ENCODE measurements around the gene RARRES2. TPM values are rescaled to one million over a fixed set of nuclear protein-coding genes. Genes with fewer than 3 reads are reported as not detected.
"Not testable (repeated sequence)": the region's sequence is repeated elsewhere in the genome, so short reads cannot be mapped to it uniquely, and the experiment has no call there.

The RARRES2 gene
- polyA plus RNA-seq = 10 to 100 TPM; 22.6 to 39.3 TPM

DNA sequence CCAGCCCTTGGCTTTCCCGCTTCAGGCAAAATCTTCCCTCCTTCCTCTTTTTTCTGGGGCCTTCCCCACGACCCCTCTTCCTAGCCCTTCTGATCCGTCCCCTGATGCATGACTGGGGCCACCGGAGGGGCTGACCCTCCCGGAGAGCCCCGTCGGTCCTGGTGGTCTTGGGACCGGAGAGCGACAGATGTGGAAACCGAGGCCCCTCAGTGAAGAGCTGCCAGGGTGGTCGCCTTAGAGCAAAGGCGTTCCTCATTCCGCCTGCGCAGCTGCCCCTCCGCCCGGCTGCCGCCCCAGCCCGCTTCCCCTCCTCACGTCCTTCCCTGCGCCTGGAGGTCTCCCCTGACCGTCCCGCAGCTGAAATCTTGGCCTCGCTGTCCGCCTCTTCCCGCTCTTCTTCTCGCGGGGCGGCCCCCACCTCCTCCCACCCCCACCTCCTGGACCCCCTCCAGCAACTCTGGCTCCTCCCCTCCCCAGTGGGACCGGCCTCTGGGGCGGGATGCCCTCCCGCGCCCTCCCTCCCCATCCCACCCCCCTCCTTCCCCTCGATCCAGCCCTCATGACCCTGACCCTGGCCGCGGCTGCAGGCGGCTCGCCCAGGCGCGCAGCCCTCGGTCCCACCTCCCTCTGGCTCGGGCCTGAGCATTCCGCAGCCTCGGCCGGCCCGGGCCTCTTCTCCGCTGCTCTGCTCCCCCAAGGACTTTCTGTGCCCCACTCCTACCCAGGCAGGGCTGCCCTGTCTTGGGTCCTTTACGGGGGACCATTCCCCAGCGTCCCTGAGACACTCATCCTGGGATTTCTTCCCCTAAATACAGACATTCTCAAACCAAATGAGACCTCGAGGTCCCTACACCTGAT, at the start of gene RARRES2:
Gene RARRES2 (minus strand): TSS at position 367 of the 858 bp plus-strand sequence. CDS start 1,020 bp downstream, outside the sequence.
- peaks cover 0 to 4% of the 10 kb centered on the region in 2 donors for H3K9me3 ChIP-seq (ENCODE audit: control insufficient read depth in 2 of 2, insufficient read depth in 1 of 2, low read depth in 1 of 2, low read length in 1 of 2)
- 14 to 22% methylated on average over 36 to 49 of the region's 49 CpGs for whole genome bisulfite sequencing, 2 donors
- peak within 1 kb of the TSS; percentile 37 to 71 for H3K27ac ChIP-seq (ENCODE audit: low read depth in 2 of 2, low read length in 1 of 2)
- H3K4me1 ChIP-seq (ENCODE audit: control insufficient read depth in 2 of 2, insufficient read depth in 2 of 2, low read length in 1 of 2) = peaks cover 3 to 22% of the 10 kb centered on the region in 2 donors
- H3K4me3 ChIP-seq (ENCODE audit: low read depth in 1 of 2, low read length in 2 of 2) = peak within 1 kb of the TSS; percentile 32 to 34
- H3K36me3 ChIP-seq (ENCODE audit: control insufficient read depth in 2 of 2, insufficient read depth in 2 of 2, low read length in 1 of 2) = peaks cover 0 to 9% of the 10 kb centered on the region in 2 donors
- H3K27me3 ChIP-seq (ENCODE audit: control insufficient read depth in 1 of 2, insufficient read depth in 2 of 2, low read length in 2 of 2) = peaks cover 0 to 8% of the 10 kb centered on the region in 2 donors

- 89 to 91% methylated on average over 7 of the region's 7 CpGs for WGBS, 2 donors
- Histone ChIP-seq H3K4me3 (ENCODE audit: low read depth in 1 of 2, low read length in 2 of 2) (no peak overlapping the region), H3K27ac (ENCODE audit: low read depth in 2 of 2, low read length in 1 of 2) (no peak overlapping the region), H3K36me3 (ENCODE audit: control insufficient read depth in 2 of 2, insufficient read depth in 2 of 2, low read length in 1 of 2) (no peaks in the 10 kb centered on the region), H3K27me3 (ENCODE audit: control insufficient read depth in 1 of 2, insufficient read depth in 2 of 2, low read length in 2 of 2) (no peaks in the 10 kb centered on the region), H3K4me1 (ENCODE audit: control insufficient read depth in 2 of 2, insufficient read depth in 2 of 2, low read length in 1 of 2) (no peaks in the 10 kb centered on the region), H3K9me3 (ENCODE audit: control insufficient read depth in 2 of 2, insufficient read depth in 1 of 2, low read depth in 1 of 2, low read length in 1 of 2) (no peaks in the 10 kb centered on the region)
Observed at GRCh38 chr7:150390205-150390604, 48.8 kb upstream of the RARRES2 start.

- Histone ChIP-seq H3K36me3 (ENCODE audit: control insufficient read depth in 2 of 2, insufficient read depth in 2 of 2, low read length in 1 of 2) (no peaks in the 10 kb centered on the region), H3K27me3 (ENCODE audit: control insufficient read depth in 1 of 2, insufficient read depth in 2 of 2, low read length in 2 of 2) (no peaks in the 10 kb centered on the region), H3K27ac (ENCODE audit: low read depth in 2 of 2, low read length in 1 of 2) (no peak overlapping the region), H3K4me1 (ENCODE audit: control insufficient read depth in 2 of 2, insufficient read depth in 2 of 2, low read length in 1 of 2) (no peaks in the 10 kb centered on the region), H3K9me3 (ENCODE audit: control insufficient read depth in 2 of 2, insufficient read depth in 1 of 2, low read depth in 1 of 2, low read length in 1 of 2) (no peaks in the 10 kb centered on the region), H3K4me3 (ENCODE audit: low read depth in 1 of 2, low read length in 2 of 2) (no peak overlapping the region)
- 75 to 81% methylated on average over 5 of the region's 5 CpGs for WGBS, 2 donors
Observed at GRCh38 chr7:150389532-150389816, 48.0 kb upstream of the RARRES2 start.

- peak overlapping the region in 1 of 2 donors; percentile 8 for H3K27ac ChIP-seq (ENCODE audit: low read depth in 2 of 2, low read length in 1 of 2)
- 63 to 65% methylated on average over 20 of the region's 20 CpGs for WGBS, 2 donors
- no peak overlapping the region for H3K4me3 ChIP-seq (ENCODE audit: low read depth in 1 of 2, low read length in 2 of 2)
- H3K27me3 ChIP-seq (ENCODE audit: control insufficient read depth in 1 of 2, insufficient read depth in 2 of 2, low read length in 2 of 2) = no peaks in the 10 kb centered on the region
- H3K36me3 ChIP-seq (ENCODE audit: control insufficient read depth in 2 of 2, insufficient read depth in 2 of 2, low read length in 1 of 2) = no peaks in the 10 kb centered on the region
- H3K9me3 ChIP-seq (ENCODE audit: control insufficient read depth in 2 of 2, insufficient read depth in 1 of 2, low read depth in 1 of 2, low read length in 1 of 2) = no peaks in the 10 kb centered on the region
- no peaks in the 10 kb centered on the region for H3K4me1 ChIP-seq (ENCODE audit: control insufficient read depth in 2 of 2, insufficient read depth in 2 of 2, low read length in 1 of 2)
Observed at GRCh38 chr7:150388709-150389531, 47.5 kb upstream of the RARRES2 start.

GRCh38 chr7:150388306-150388705, 46.9 kb upstream of the RARRES2 start:
- WGBS, 2 donors = 85 to 92% methylated on average over 7 of the region's 7 CpGs
- H3K4me1 ChIP-seq (ENCODE audit: control insufficient read depth in 2 of 2, insufficient read depth in 2 of 2, low read length in 1 of 2) = peaks cover 0 to 2% of the 10 kb centered on the region in 2 donors
- H3K36me3 ChIP-seq (ENCODE audit: control insufficient read depth in 2 of 2, insufficient read depth in 2 of 2, low read length in 1 of 2) = no peaks in the 10 kb centered on the region
- no peak overlapping the region for H3K4me3 ChIP-seq (ENCODE audit: low read depth in 1 of 2, low read length in 2 of 2)
- H3K27me3 ChIP-seq (ENCODE audit: control insufficient read depth in 1 of 2, insufficient read depth in 2 of 2, low read length in 2 of 2) = no peaks in the 10 kb centered on the region
- peak overlapping the region in 1 of 2 donors; percentile 8 for H3K27ac ChIP-seq (ENCODE audit: low read depth in 2 of 2, low read length in 1 of 2)
- no peaks in the 10 kb centered on the region for H3K9me3 ChIP-seq (ENCODE audit: control insufficient read depth in 2 of 2, insufficient read depth in 1 of 2, low read depth in 1 of 2, low read length in 1 of 2)

DNA sequence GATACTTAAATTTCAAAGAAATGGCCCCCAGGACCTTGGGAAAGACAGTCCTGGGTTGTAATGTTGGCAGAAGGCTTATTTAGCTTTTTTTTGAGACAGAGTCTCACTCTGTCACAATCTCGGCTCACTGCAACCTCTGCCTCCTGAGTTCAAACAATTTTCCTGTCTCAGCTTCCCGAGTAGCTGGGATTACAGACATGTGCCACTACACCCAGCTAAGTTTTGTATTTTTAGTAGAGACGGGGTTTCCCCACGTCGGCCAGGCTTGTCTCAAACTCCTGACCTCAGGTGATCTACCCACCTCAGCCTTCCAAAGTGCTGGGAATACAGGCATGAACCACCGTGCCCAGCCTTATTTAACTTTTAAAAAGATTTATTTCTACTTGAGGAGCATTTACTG, 44.5 kb upstream of the RARRES2 start:
- not testable (repeated sequence) for H3K9me3 ChIP-seq (ENCODE audit: control insufficient read depth in 2 of 2, insufficient read depth in 1 of 2, low read depth in 1 of 2, low read length in 1 of 2); H3K27me3 ChIP-seq (ENCODE audit: control insufficient read depth in 1 of 2, insufficient read depth in 2 of 2, low read length in 2 of 2); H3K4me3 ChIP-seq (ENCODE audit: low read depth in 1 of 2, low read length in 2 of 2); H3K27ac ChIP-seq (ENCODE audit: low read depth in 2 of 2, low read length in 1 of 2); H3K36me3 ChIP-seq (ENCODE audit: control insufficient read depth in 2 of 2, insufficient read depth in 2 of 2, low read length in 1 of 2)
- WGBS, 2 donors = 57 to 60% methylated on average over 6 of the region's 6 CpGs
- peaks cover 8 to 10% of the 10 kb centered on the region in 2 donors for H3K4me1 ChIP-seq (ENCODE audit: control insufficient read depth in 2 of 2, insufficient read depth in 2 of 2, low read length in 1 of 2)

DNA sequence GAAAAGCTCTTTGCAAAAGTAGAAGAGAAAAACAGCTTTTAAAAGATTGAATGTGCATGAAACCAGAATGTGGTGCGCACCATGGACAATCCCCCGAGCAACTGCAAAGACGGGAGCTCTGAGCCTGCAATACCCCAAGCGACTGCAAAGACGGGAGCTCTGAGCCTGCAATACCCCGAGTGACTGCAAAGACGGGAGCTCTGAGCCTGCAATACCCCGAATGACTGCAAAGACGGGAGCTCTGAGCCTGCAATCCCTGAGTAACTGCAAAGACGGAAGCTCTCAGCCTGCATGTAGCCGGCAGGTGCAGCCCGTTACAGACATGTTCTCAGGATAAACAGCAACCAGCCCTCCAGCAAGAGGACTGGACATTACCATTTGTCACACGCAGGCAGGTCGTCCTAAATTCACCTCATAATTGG, 43.9 kb upstream of the RARRES2 start:
- Histone ChIP-seq H3K9me3 (ENCODE audit: control insufficient read depth in 2 of 2, insufficient read depth in 1 of 2, low read depth in 1 of 2, low read length in 1 of 2) (no peaks in the 10 kb centered on the region), H3K27ac (ENCODE audit: low read depth in 2 of 2, low read length in 1 of 2) (no peak overlapping the region), H3K27me3 (ENCODE audit: control insufficient read depth in 1 of 2, insufficient read depth in 2 of 2, low read length in 2 of 2) (no peaks in the 10 kb centered on the region), H3K4me1 (ENCODE audit: control insufficient read depth in 2 of 2, insufficient read depth in 2 of 2, low read length in 1 of 2) (peaks cover 8 to 12% of the 10 kb centered on the region in 2 donors), H3K36me3 (ENCODE audit: control insufficient read depth in 2 of 2, insufficient read depth in 2 of 2, low read length in 1 of 2) (no peaks in the 10 kb centered on the region), H3K4me3 (ENCODE audit: low read depth in 1 of 2, low read length in 2 of 2) (no peak overlapping the region)
- 79 to 88% methylated on average over 14 of the region's 14 CpGs for WGBS, 2 donors

DNA sequence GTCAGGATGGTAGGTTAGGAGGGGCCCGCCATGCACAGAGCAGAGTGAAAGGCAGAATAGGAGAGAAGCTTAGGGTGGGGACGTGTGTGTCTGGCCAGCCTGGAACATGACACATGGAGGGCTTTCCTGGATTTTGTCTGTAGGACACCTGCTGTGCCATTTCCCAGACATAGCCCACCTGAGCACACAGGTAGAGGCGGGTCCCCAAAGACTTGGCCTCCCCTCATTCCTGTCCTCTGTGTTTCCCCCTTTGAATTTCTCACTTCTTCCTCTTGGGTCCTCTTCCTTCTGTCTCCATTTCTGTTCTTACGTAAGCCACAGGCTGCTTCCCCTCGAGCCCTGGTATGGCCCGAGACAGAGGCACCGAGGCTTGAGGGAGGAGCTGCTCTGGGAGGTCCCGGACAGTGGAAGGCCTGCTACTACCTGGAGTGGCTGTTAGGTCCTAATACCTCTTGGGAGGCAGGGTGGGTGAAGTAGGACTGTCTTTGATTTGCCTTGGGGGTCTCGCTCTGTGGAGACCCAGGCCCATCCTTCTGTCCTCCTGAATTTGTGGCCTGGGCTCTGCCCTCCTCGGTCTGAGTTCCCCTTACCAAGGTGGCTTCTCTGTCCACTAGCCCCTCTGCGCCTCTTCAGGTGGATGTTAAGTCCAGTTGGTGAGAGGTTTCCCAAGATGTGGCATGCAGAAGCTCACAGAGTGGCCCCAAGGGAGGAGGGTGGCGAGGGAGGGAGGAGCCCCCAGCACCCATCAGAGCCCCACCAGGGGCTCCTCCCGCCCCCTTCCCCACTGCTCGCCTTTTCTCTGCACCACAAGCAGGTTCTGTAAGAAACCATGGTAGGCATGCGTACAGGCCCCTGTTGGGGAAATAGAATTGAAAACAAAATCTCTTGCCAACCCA, 43.2 kb upstream of the RARRES2 start:
- Histone ChIP-seq H3K9me3 (ENCODE audit: control insufficient read depth in 2 of 2, insufficient read depth in 1 of 2, low read depth in 1 of 2, low read length in 1 of 2) (no peaks in the 10 kb centered on the region), H3K27me3 (ENCODE audit: control insufficient read depth in 1 of 2, insufficient read depth in 2 of 2, low read length in 2 of 2) (no peaks in the 10 kb centered on the region), H3K36me3 (ENCODE audit: control insufficient read depth in 2 of 2, insufficient read depth in 2 of 2, low read length in 1 of 2) (no peaks in the 10 kb centered on the region), H3K27ac (ENCODE audit: low read depth in 2 of 2, low read length in 1 of 2) (no peak overlapping the region), H3K4me3 (ENCODE audit: low read depth in 1 of 2, low read length in 2 of 2) (no peak overlapping the region), H3K4me1 (ENCODE audit: control insufficient read depth in 2 of 2, insufficient read depth in 2 of 2, low read length in 1 of 2) (peaks cover 8 to 15% of the 10 kb centered on the region in 2 donors)
- WGBS, 2 donors = 77 to 83% methylated on average over 15 of the region's 15 CpGs
